Activated CD4-positive, alpha-beta T cell treated with anti-CD3 and anti-CD28 coated beads, Interleukin-2, amount 50 U/mL, for 48 hours (primary cell): ENCODE data around the gene WASF3.
"Not testable (repeated sequence)": the region's sequence is repeated elsewhere in the genome, so short reads cannot be mapped to it uniquely, and the experiment has no call there.

Experiments
- DNase-seq, 2 experiments: peaks; one replicate each; pipeline ENCODE4 v3.0.0-alpha.2; 2020

WASF3 gene

DNA sequence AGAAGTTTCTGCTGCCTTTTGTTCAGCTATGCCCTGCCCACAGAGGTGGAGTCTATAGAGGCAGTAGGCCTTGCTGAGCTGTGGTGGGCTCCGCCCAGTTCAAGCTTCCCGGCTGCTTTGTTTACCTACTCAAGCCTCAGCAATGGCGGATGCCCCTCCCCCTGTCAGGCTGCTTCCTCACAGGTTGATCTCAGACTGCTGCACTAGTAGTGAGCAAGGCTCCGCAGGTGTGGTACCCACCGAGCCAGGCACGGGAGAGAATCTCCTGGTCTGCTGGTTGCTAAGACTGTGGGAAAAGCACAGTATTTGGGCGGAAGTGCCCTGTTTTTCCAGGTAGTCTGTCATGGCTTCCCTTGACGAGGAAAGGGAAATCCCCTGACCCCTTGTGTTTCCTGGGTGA, 78.6 kb downstream of the WASF3 start:
- not testable (repeated sequence) for DNase-seq

- no peak for DNase-seq
Measured at GRCh38 chr13:26646603-26647002, 89.1 kb downstream of the WASF3 start.

- no peak for DNase-seq
Measured at GRCh38 chr13:26651234-26651633, 93.8 kb downstream of the WASF3 start.

GRCh38 chr13:26653310-26653709, 95.8 kb downstream of the WASF3 start:
- DNase-seq, result no peak

DNA sequence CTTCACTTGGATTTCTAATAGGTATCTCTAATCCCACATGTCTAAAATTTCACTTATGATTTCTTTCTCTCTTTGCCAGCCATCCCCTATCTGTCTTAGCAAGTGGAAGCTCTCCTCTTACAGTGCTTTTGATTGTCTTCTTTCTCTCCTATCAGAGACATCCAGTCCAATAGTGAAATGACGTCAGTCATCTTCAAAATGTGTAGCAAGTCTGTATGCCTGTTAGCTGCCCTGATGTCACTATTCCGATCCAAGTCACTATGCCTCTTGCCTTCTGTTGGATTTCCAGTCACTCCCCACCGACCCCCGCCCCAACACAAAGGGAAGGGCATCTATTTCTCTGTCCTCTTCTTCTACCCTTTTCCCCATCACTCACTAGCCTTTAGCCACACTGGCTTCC, 96.4 kb downstream of the WASF3 start:
- DNase-seq, result no peak

DNA sequence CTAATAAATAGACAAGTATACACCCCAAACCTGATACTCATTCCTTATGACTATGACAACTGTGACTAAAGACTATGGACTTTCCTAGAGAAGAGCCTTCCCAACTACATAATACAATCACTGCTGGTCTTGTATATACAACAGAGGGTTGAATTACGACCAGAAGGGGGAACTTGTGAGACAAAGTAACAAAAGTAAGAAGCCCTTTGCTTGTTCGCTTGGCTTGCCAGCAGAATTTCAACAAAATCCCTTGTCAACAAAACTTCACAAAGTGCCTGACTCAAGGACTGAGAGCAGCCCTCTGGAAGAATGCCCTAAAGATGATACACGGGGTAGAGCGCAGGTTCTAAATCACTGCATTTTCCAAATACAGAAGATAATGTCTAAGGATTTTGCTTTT, 99.4 kb downstream of the WASF3 start:
- no peak for DNase-seq

GRCh38 chr13:26658448-26659385, 101.2 kb downstream of the WASF3 start:
- DNase-seq, result no peak

DNA sequence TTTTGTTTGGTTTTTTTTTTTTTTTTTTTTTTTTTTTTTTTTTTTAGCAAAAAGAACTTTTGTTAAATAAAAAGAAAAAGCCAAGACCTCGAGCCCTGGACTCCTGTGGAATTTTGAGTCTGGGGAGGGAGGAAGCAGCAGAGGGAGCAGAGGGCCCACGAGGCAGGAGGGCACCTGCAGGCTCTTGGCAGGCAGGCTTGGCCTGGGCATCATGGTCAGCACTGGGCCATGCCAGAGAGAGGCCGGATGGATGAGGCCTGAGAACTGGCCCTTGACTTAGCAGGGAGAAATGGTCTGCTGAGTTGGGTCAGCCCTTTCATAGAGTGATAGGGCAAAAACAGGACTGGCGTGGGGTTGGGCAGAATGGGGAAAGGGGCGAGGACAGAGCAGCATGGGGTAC, 102.7 kb downstream of the WASF3 start:
- DNase-seq, result no peak

- DNase-seq, result no peak
Measured at GRCh38 chr13:26660766-26661165, 103.3 kb downstream of the WASF3 start.

DNA sequence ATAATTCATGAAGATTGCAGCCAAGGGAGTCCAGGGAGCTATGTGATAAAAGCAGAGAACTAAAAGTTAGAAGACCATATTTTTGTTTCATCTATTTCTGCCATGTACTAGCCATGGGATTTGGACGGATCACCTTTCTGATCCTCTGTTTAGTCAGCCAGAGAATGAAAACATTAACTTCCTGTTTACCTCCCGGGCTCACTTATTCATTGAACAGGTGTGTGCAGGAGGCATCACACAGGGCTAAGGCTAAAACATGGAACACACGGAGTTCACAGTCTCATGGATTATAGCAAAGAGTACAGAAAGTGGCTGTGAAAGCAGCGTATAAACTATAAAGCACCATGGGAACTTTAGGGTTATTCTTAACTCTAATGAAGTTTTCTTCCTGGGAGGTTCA, 106.3 kb downstream of the WASF3 start:
- no peak for DNase-seq

- DNase-seq, result no peak
Measured at GRCh38 chr13:26664286-26664685, 106.8 kb downstream of the WASF3 start.

DNA sequence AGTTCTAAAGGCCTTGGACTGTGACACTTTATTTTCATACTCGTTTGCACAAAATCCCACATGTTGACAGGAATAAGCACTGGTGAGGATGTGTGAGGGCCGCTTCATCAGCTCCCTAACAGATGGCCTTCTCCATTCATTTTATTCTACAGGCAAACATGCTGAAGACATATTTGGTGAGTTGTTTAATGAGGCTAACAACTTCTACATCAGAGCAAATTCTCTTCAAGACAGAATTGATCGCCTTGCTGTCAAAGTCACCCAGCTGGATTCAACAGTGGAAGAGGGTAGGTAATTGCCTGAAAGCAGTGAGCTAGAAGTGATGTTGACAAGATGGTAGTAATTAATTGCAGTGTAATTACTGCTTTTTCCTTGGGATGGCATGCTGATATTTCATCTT, 107.4 kb downstream of the WASF3 start:
- no peak for DNase-seq

GRCh38 chr13:26668357-26669146, 111.1 kb downstream of the WASF3 start:
- DNase-seq, result no peak

DNA sequence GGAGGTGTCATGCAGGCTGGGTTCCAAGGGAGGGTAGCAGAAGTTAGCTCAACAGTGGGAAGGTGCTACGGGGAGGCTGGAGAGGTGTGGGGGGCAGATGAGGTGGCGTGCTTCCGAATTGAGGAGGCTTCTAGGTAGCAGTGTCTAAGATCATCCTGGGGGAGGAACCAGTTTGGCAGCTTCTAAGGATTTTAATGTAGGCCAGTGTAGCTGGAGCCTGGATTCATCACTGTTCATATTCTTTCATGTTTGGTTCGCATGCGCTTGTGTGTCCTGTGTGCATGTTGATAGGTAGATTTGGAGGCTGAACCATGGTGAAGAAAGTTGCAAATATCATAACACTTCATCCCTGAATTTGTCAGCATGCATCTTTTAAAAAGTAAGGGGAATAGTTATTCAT, 116.4 kb downstream of the WASF3 start:
- no peak for DNase-seq

DNA sequence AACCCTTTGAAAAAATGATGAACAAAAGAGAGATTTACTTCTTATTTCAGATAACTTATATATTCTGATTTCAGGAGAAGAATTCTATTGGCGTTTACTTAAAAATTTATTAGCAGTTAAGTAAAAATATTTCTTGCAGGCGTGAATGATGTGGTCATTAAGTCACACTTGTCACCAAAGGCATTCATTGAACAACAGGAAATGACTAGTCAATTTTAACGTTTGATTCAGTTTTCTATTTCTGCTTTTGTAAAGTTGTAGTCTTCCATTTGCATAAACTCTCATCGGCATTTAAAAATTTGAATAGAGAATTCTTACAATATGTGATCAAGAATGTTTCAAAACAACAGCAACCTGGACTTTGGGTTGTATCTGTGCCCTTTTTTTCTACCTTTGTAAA, 119.7 kb downstream of the WASF3 start:
- no peak for DNase-seq

- DNase-seq, result no peak
Measured at GRCh38 chr13:26678330-26678729, 120.8 kb downstream of the WASF3 start.

GRCh38 chr13:26678796-26679195, 121.3 kb downstream of the WASF3 start:
- no peak for DNase-seq

GRCh38 chr13:26679411-26680122, 122.1 kb downstream of the WASF3 start:
- DNase-seq, result no peak

DNA sequence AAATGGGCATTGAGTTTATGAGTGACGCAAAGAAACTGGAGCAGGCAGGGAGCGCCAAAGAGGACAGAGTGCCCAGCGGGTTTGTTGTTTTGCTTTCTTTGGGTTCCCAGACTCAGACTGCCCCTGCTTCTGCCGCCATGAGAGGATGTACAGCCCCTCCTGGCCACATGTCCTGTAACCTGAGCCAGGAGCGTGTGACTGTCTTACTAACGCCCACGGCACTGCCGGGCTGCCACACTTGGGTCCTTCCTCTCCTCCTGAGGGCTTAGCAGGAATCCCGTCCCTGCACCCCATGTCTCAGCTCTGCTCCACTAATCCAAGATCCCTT, 122.6 kb downstream of the WASF3 start:
- DNase-seq, result no peak

GRCh38 chr13:26680572-26680971, 123.1 kb downstream of the WASF3 start:
- no peak for DNase-seq

- DNase-seq, result no peak
Measured at GRCh38 chr13:26681036-26681435, 123.6 kb downstream of the WASF3 start.

DNA sequence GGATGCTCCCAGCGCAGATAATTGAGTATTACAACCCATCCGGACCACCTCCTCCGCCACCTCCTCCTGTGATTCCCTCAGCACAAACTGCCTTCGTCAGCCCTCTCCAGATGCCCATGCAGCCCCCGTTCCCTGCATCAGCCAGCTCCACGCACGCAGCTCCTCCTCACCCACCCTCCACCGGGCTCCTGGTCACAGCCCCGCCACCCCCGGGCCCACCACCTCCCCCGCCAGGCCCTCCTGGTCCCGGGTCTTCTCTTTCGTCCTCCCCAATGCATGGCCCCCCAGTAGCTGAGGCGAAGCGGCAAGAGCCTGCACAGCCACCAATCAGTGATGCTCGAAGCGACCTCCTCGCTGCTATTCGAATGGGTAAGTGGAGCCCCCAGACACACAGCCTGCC, 125.1 kb downstream of the WASF3 start:
- no peak for DNase-seq

DNA sequence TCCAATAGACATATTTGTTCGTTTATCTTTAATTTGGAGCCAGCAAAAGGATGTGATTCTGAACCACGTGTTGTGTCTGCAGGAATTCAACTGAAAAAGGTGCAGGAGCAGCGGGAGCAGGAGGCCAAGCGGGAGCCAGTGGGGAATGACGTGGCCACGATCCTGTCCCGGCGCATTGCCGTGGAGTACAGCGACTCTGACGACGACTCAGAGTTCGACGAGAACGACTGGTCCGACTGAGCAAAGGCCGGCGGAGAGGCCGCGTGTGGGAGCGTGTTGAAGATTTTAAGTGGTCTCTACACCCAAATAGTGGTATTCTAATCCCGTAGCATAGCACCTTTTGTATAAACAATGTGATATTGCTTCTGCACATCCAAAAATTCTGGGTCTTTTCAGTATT, 128.1 kb downstream of the WASF3 start:
- DNase-seq, result no peak

DNA sequence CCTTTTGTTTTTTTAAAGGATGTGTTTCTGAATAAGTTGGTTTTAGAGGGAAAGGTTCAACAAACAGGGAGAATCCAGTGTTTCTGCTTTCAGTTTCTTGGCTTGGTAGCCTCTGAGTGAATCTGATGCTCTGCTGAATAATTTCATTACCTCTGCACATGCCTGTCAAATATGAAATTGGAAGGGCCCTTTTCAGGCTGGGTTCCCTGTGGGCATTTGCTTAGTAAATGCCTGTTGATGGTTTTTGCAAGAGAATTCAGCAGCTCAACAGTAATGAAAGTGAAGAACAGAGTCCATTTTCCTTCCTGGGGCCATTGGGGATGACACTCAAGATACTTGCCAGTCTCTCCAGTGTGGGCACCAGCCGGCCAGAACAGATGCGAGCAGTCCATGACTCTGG, 128.8 kb downstream of the WASF3 start:
- DNase-seq, result no peak
